ENCODE data around the gene ECI1. TPM values are rescaled to one million over a fixed set of nuclear protein-coding genes. Genes with fewer than 3 reads are reported as not detected.

ECI1 gene
- total and polyA plus RNA-seq, 2 experiments from 2014 or later, result 118 to 143 TPM

DNA sequence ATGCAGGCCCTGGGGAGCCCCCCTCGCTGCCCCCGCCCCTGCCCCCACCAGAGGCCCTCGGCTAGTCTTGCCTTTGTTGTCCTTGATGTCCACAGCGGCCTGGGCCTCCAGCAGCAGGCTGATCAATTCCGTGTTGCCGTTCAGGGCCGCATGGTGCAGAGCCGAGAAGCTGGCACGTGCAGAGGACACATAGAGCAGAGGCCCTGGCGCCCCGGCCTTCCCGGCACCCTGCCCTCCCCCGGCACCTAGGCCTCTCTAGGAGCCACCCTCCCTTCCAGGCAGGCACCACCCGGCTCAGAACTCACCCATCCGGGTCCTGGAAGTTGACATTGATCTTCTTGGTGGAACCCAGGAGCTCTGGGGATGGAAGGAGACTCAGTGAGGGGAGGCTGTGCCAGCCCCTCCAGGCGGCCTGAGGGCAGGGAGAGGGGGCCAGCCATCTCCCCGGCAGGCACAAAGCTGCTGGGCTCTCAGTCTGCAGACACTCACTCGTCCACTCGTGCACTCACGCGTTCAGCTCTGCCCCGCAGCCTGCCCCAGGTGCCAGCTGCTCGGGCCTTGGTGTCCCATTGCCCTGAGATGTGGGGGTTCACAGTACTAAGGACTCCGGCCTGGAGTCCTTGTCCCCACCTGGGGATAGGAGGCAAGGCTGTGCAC lies 61.3 kb downstream of the ECI1 start:
- Mint-ChIP-seq H3K9me3 (no peaks in the 10 kb centered on the region), H3K27ac (no peak overlapping the region), H3K4me1 (no peaks in the 10 kb centered on the region), H3K4me3 (no peak overlapping the region), H3K27me3 (ENCODE audit: insufficient read depth, low read depth, poor library complexity) (peaks cover 9% of the 10 kb centered on the region), H3K36me3 (ENCODE audit: low read depth) (no peaks in the 10 kb centered on the region)
- no peak overlapping the region for H3K4me2 ChIP-seq
- H3K4me1 ChIP-seq (ENCODE audit: insufficient read depth), result no peaks in the 10 kb centered on the region
- H3F3A ChIP-seq (replicated peaks; ENCODE audit: low read depth), result 0 out of 2 replicates have a peak, but pooled peaks cover 2% of the 10 kb centered on the region
- DNase-seq (ENCODE audit: low spot score) (no peak), ATAC-seq (no peak)
- no peaks in the 10 kb centered on the region for H3K36me3 ChIP-seq (ENCODE audit: insufficient read depth)
- no peaks in the 10 kb centered on the region for H4K20me1 ChIP-seq (replicated peaks; ENCODE audit: insufficient read depth)
- H3K9me2 ChIP-seq (ENCODE audit: insufficient read depth), result no peaks in the 10 kb centered on the region
- no peak overlapping the region for H2AFZ ChIP-seq
- H3K4me3 ChIP-seq, result no peak overlapping the region
- no peaks in the 10 kb centered on the region for H3K79me2 ChIP-seq (replicated peaks; ENCODE audit: insufficient read depth)
- TF ChIP-seq EZH2 (IDR thresholded peaks at IDR 0.05; ENCODE audit: low read depth, unreplicated experiment) (no peak), STAT1 (IDR thresholded peaks at IDR 0.05; ENCODE audit: unreplicated experiment) (no peak), REST (IDR thresholded peaks at IDR 0.05; ENCODE audit: unreplicated experiment) (no peak)
- peaks cover 2% of the 10 kb centered on the region for H3K27me3 ChIP-seq (ENCODE audit: insufficient read depth)
- no peak overlapping the region for H3K27ac ChIP-seq (ENCODE audit: low read depth)

MicroRNA genes within 50 kb of the gene (microRNA counts, 767-probe panel; counts per million panel counts)
- not detected for microRNA hsa-miR-940

Small RNA genes lying within 50 kb of the gene (microRNA-seq; reads per million reads assigned to microRNA genes)
- gene MIR3677, result not detected
- gene MIR4717, result not detected

Small RNA genes lying within 50 kb of the gene (small RNA-seq; reads per million reads assigned to genes)
- not detected for gene MIR3677 (ENCODE audit: low replicate concordance)
- gene MIR4717 (ENCODE audit: low replicate concordance), result not detected

Other genes starting within 250 kb of the ECI1 start
- 31.7 and 48.6 TPM in 2 replicates for gene ZNF598, start 241.8 kb downstream of the ECI1 start, total RNA-seq (2014; rRNA removed; shearing (Covaris generic))
- 8.5 and 10.2 TPM in 2 replicates for gene ZNF598, start 241.8 kb downstream of the ECI1 start, polyA plus RNA-seq (2016; fragmentation: Nextera tagmentation; extraction: Ambion mirVana)
- gene NPW, start 231.8 kb downstream of the ECI1 start, total RNA-seq (2014; rRNA removed; shearing (Covaris generic)), result 1.9 and 4.5 TPM in 2 replicates
- gene NPW, start 231.8 kb downstream of the ECI1 start, polyA plus RNA-seq (2016; fragmentation: Nextera tagmentation; extraction: Ambion mirVana), result 37.0 and 37.6 TPM in 2 replicates
- gene NHERF2, start 224.7 kb downstream of the ECI1 start, total RNA-seq (2014; rRNA removed; shearing (Covaris generic)), result 15.4 and 16.5 TPM in 2 replicates
- 12.0 and 21.0 TPM in 2 replicates for gene NHERF2, start 224.7 kb downstream of the ECI1 start, polyA plus RNA-seq (2016; fragmentation: Nextera tagmentation; extraction: Ambion mirVana)
- gene NTHL1, start 203.8 kb downstream of the ECI1 start, total RNA-seq (2014; rRNA removed; shearing (Covaris generic)), result 84.6 and 97.1 TPM in 2 replicates
- 87.9 and 94.9 TPM in 2 replicates for gene NTHL1, start 203.8 kb downstream of the ECI1 start, polyA plus RNA-seq (2016; fragmentation: Nextera tagmentation; extraction: Ambion mirVana)
- gene TSC2, start 203.6 kb downstream of the ECI1 start, total RNA-seq (2014; rRNA removed; shearing (Covaris generic)), result 81.4 and 93.0 TPM in 2 replicates
- gene TSC2, start 203.6 kb downstream of the ECI1 start, polyA plus RNA-seq (2016; fragmentation: Nextera tagmentation; extraction: Ambion mirVana), result 36.3 and 40.5 TPM in 2 replicates
- gene PKD1, start 115.7 kb downstream of the ECI1 start, total RNA-seq (2014; rRNA removed; shearing (Covaris generic)), result 75.5 and 107 TPM in 2 replicates
- gene PKD1, start 115.7 kb downstream of the ECI1 start, polyA plus RNA-seq (2016; fragmentation: Nextera tagmentation; extraction: Ambion mirVana), result 18.5 and 21.1 TPM in 2 replicates
- 3.7 and 4.1 TPM in 2 replicates for gene RAB26, start 103.0 kb downstream of the ECI1 start, total RNA-seq (2014; rRNA removed; shearing (Covaris generic))
- 8.7 and 11.6 TPM in 2 replicates for gene RAB26, start 103.0 kb downstream of the ECI1 start, polyA plus RNA-seq (2016; fragmentation: Nextera tagmentation; extraction: Ambion mirVana)
- gene TRAF7, start 95.8 kb downstream of the ECI1 start, total RNA-seq (2014; rRNA removed; shearing (Covaris generic)), result 133 and 143 TPM in 2 replicates
- 36.4 and 41.4 TPM in 2 replicates for gene TRAF7, start 95.8 kb downstream of the ECI1 start, polyA plus RNA-seq (2016; fragmentation: Nextera tagmentation; extraction: Ambion mirVana)
- 2.4 and 6.2 TPM in 2 replicates for gene CASKIN1, start 55.0 kb downstream of the ECI1 start, total RNA-seq (2014; rRNA removed; shearing (Covaris generic))
- gene CASKIN1, start 55.0 kb downstream of the ECI1 start, polyA plus RNA-seq (2016; fragmentation: Nextera tagmentation; extraction: Ambion mirVana), result 1.0 TPM in 2 replicates
- gene MLST8, start 46.1 kb downstream of the ECI1 start, total RNA-seq (2014; rRNA removed; shearing (Covaris generic)), result 98.1 and 138 TPM in 2 replicates
- 55.3 and 58.8 TPM in 2 replicates for gene MLST8, start 46.1 kb downstream of the ECI1 start, polyA plus RNA-seq (2016; fragmentation: Nextera tagmentation; extraction: Ambion mirVana)
- gene BRICD5, start 40.7 kb downstream of the ECI1 start, total RNA-seq (2014; rRNA removed; shearing (Covaris generic)), result 3.8 and 5.3 TPM in 2 replicates
- gene BRICD5, start 40.7 kb downstream of the ECI1 start, polyA plus RNA-seq (2016; fragmentation: Nextera tagmentation; extraction: Ambion mirVana), result 4.8 and 6.3 TPM in 2 replicates
- gene PGP, start 36.7 kb downstream of the ECI1 start, total RNA-seq (2014; rRNA removed; shearing (Covaris generic)), result 59.3 and 80.3 TPM in 2 replicates
- 44.4 and 52.1 TPM in 2 replicates for gene PGP, start 36.7 kb downstream of the ECI1 start, polyA plus RNA-seq (2016; fragmentation: Nextera tagmentation; extraction: Ambion mirVana)
- 42.0 and 45.5 TPM in 2 replicates for gene E4F1, start 28.0 kb downstream of the ECI1 start, total RNA-seq (2014; rRNA removed; shearing (Covaris generic))
- 22.6 and 22.7 TPM in 2 replicates for gene E4F1, start 28.0 kb downstream of the ECI1 start, polyA plus RNA-seq (2016; fragmentation: Nextera tagmentation; extraction: Ambion mirVana)
- 0.66 TPM in 1 of 2 replicates, not detected in the other for gene DNASE1L2, start 15.1 kb downstream of the ECI1 start, total RNA-seq (2014; rRNA removed; shearing (Covaris generic))
- gene DNASE1L2, start 15.1 kb downstream of the ECI1 start, polyA plus RNA-seq (2016; fragmentation: Nextera tagmentation; extraction: Ambion mirVana), result 0.23 and 0.42 TPM in 2 replicates
- 372 and 384 TPM in 2 replicates for gene RNPS1, start 16.5 kb upstream of the ECI1 start, total RNA-seq (2014; rRNA removed; shearing (Covaris generic))
- gene RNPS1, start 16.5 kb upstream of the ECI1 start, polyA plus RNA-seq (2016; fragmentation: Nextera tagmentation; extraction: Ambion mirVana), result 298 and 315 TPM in 2 replicates
- gene ABCA3, start 89.1 kb upstream of the ECI1 start, total RNA-seq (2014; rRNA removed; shearing (Covaris generic)), result 3.2 and 4.1 TPM in 2 replicates
- 1.8 and 3.0 TPM in 2 replicates for gene ABCA3, start 89.1 kb upstream of the ECI1 start, polyA plus RNA-seq (2016; fragmentation: Nextera tagmentation; extraction: Ambion mirVana)
- gene CCNF, start 177.9 kb upstream of the ECI1 start, total RNA-seq (2014; rRNA removed; shearing (Covaris generic)), result 53.0 and 54.2 TPM in 2 replicates
- 21.2 and 24.5 TPM in 2 replicates for gene CCNF, start 177.9 kb upstream of the ECI1 start, polyA plus RNA-seq (2016; fragmentation: Nextera tagmentation; extraction: Ambion mirVana)
- 86.5 and 98.9 TPM in 2 replicates for gene TEDC2, start 208.5 kb upstream of the ECI1 start, total RNA-seq (2014; rRNA removed; shearing (Covaris generic))
- 50.2 and 50.6 TPM in 2 replicates for gene TEDC2, start 208.5 kb upstream of the ECI1 start, polyA plus RNA-seq (2016; fragmentation: Nextera tagmentation; extraction: Ambion mirVana)
- gene NTN3, start 219.7 kb upstream of the ECI1 start, total RNA-seq (2014; rRNA removed; shearing (Covaris generic)), result 1.7 and 3.0 TPM in 2 replicates
- 0.10 TPM in 1 of 2 replicates, not detected in the other for gene NTN3, start 219.7 kb upstream of the ECI1 start, polyA plus RNA-seq (2016; fragmentation: Nextera tagmentation; extraction: Ambion mirVana)
- 19.3 and 21.0 TPM in 2 replicates for gene TBC1D24, start 223.5 kb upstream of the ECI1 start, total RNA-seq (2014; rRNA removed; shearing (Covaris generic))
- 5.4 and 6.1 TPM in 2 replicates for gene TBC1D24, start 223.5 kb upstream of the ECI1 start, polyA plus RNA-seq (2016; fragmentation: Nextera tagmentation; extraction: Ambion mirVana)

Measured in GM23338 (cell line).